ENCODE measurements around the gene TANK.
A peak's percentile ranks its signal among the peaks of the same experiment; 100 is the strongest.
"Not testable (repeated sequence)": the region's sequence is repeated elsewhere in the genome, so short reads cannot be mapped to it uniquely, and the experiment has no call there.

The TANK gene

GRCh38 chr2:161160226-161161073 lies at the start of gene TANK:
TANK (plus strand) TSS chr2:161160428; CDS start chr2:161179663, 19,235 bp downstream.
- peak; percentile 77 for DNase-seq (ENCODE audit: low read depth)

- no peak for DNase-seq (ENCODE audit: low read depth)
These were observed 48.7 kb upstream of the TANK start for GRCh38 chr2:161111531-161111930.

- no peak for DNase-seq (ENCODE audit: low read depth)
These were observed 47.3 kb upstream of the TANK start for GRCh38 chr2:161112908-161113307.

GRCh38 chr2:161113693-161114575 lies 46.3 kb upstream of the TANK start:
- DNase-seq (ENCODE audit: low read depth), result no peak

GRCh38 chr2:161115205-161115604 lies 45.0 kb upstream of the TANK start:
- no peak for DNase-seq (ENCODE audit: low read depth)

- no peak for DNase-seq (ENCODE audit: low read depth)
These were observed 44.4 kb upstream of the TANK start for GRCh38 chr2:161115605-161116380.

- DNase-seq (ENCODE audit: low read depth), result no peak
These were observed 43.7 kb upstream of the TANK start for GRCh38 chr2:161116509-161116908.

GRCh38 chr2:161117506-161117905 lies 42.7 kb upstream of the TANK start:
- no peak for DNase-seq (ENCODE audit: low read depth)

GRCh38 chr2:161118722-161119121 lies 41.5 kb upstream of the TANK start:
- DNase-seq (ENCODE audit: low read depth), result no peak

GRCh38 chr2:161119483-161119882 lies 40.7 kb upstream of the TANK start:
- no peak for DNase-seq (ENCODE audit: low read depth)

GRCh38 chr2:161120775-161121174 lies 39.5 kb upstream of the TANK start:
- DNase-seq (ENCODE audit: low read depth), result no peak

- no peak for DNase-seq (ENCODE audit: low read depth)
These were observed 38.6 kb upstream of the TANK start for GRCh38 chr2:161121622-161122021.

GRCh38 chr2:161122772-161123530 lies 37.3 kb upstream of the TANK start:
- no peak for DNase-seq (ENCODE audit: low read depth)

GRCh38 chr2:161123531-161124030 lies 36.6 kb upstream of the TANK start:
- no peak for DNase-seq (ENCODE audit: low read depth)

GRCh38 chr2:161124201-161124600 lies 36.0 kb upstream of the TANK start:
- DNase-seq (ENCODE audit: low read depth), result no peak

- DNase-seq (ENCODE audit: low read depth), result no peak
These were observed 31.3 kb upstream of the TANK start for GRCh38 chr2:161128885-161129284.

GRCh38 chr2:161130354-161130753 lies 29.9 kb upstream of the TANK start:
- DNase-seq (ENCODE audit: low read depth), result no peak

- DNase-seq (ENCODE audit: low read depth), result no peak
These were observed 29.1 kb upstream of the TANK start for GRCh38 chr2:161131074-161131680.

GRCh38 chr2:161131804-161132203 lies 28.4 kb upstream of the TANK start:
- DNase-seq (ENCODE audit: low read depth), result no peak

GRCh38 chr2:161132384-161132783 lies 27.8 kb upstream of the TANK start:
- DNase-seq (ENCODE audit: low read depth), result not testable (repeated sequence)

- DNase-seq (ENCODE audit: low read depth), result no peak
These were observed 26.9 kb upstream of the TANK start for GRCh38 chr2:161133366-161133765.
